GM19238 (cell line): ENCODE measurements around the gene HOXC9.

Experiments used
- DNase-seq: peaks from one replicate; pipeline ENCODE4 v3.0.0; 2011; ENCODE audit warnings: low spot score; ENCODE audit not compliant: insufficient read length

Gene HOXC9

DNA sequence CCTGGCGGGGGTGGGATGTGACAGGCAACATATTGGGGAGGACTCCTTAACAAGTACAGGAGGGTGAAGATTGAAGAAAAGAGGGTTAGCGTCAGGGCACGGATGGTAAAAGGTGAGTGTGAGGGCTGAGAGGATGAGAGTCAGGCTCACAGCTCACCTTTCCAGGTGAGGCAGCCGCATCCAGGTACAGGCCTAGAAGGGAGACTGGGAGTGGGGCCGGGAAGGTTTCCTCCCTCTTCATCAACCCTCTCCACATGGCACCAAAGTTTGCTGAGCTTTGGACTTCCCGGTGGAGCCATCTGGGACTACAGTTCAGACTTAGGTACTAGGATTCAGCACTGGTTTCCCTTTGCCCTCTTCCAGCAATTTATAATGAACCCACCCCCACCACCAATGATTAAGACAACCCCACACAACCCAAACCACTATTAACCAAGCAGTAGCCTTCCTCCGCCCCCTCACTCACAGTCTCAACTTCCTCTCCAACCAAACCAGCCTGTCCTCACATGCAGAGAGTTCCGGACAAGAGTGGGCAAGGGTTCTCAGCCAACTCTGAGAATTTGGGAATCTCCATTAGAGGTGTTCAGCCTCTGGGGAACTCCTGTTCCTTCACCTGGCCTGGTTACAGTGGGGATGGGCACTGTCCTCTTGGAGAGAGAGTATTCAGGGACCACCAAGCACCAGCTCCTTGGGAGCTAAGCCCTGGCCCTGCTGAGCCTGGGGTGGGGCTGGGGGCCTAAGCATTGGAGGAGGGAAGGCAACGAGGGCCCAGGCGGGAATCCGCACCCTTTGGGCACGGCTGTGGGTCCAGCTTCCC is 51.3 kb downstream of the HOXC9 start:
- no peak for DNase-seq

- DNase-seq = no peak
Observed at GRCh38 chr12:54051874-54052437, 52.0 kb downstream of the HOXC9 start.

GRCh38 chr12:54052438-54053002 is 52.6 kb downstream of the HOXC9 start:
- no peak for DNase-seq
